Ovary (tissue), 3 donors: ENCODE results near the gene CACNA2D4.

Source experiments
- CTCF ChIP-seq, 3 donors: fragments of 450-650 bp in 2 of 3; fragments of 200-600 bp in 1 of 3; IDR thresholded peaks; one replicate each; pipeline versions ENCODE4 v1.5.1 to v1.8.0; 2016 to 2022; ENCODE audit warnings: antibody characterized with exemption in 3 of 3, mild to moderate bottlenecking in 1 of 3
- EP300 ChIP-seq: sonication (generic); formaldehyde crosslinking; IDR thresholded peaks from one replicate; pipeline ENCODE4 v1.6.1; 2017; ENCODE audit warnings: antibody characterized with exemption
- POLR2A ChIP-seq: fragments of 450-650 bp; IDR thresholded peaks from one replicate; pipeline ENCODE4 v1.6.1; 2017; ENCODE audit warnings: antibody characterized with exemption, mild to moderate bottlenecking, moderate library complexity
- donor health status: DM: no; HTN: no; CAD: no.

GRCh38 chr12:1839956-1840951 is 78.2 kb downstream of the CACNA2D4 start:
- TF ChIP-seq POLR2A, result no peak
- TF ChIP-seq CTCF (IDR thresholded peaks at IDR 0.05), result no peak
- no peak for TF ChIP-seq EP300
